DOHH2 (cell line): Measurements from ENCODE around the gene CYP2D6.
"Not testable (repeated sequence)": the region's sequence is repeated elsewhere in the genome, so short reads cannot be mapped to it uniquely, and the experiment has no call there.

Experiments
- H3F3A ChIP-seq: fragments of 200-600 bp; sonication (generic), shearing (Covaris generic); 2 replicates; pipeline ENCODE4 v1.6.0; 2016; ENCODE audit warnings: antibody characterized with exemption, mild to moderate bottlenecking; ENCODE audit not compliant: control insufficient read depth, insufficient read depth
- H3K27ac ChIP-seq: fragments of 200-600 bp; sonication (generic); 2 replicates; pipeline ENCODE4 v1.5.1; 2014; ENCODE audit warnings: low read depth, mild to moderate bottlenecking, low read length, moderate library complexity
- H3K27me3 ChIP-seq: fragments of 200-600 bp; sonication (generic); 2 replicates; pipeline ENCODE4 v1.6.1; 2014; ENCODE audit warnings: mild to moderate bottlenecking, low read length, mixed read lengths; ENCODE audit not compliant: control insufficient read depth
- H3K36me3 ChIP-seq: fragments of 200-600 bp; sonication (generic); 2 replicates; pipeline ENCODE4 v1.6.1; 2014; ENCODE audit warnings: mild to moderate bottlenecking, low read length, moderate library complexity, mixed read lengths; ENCODE audit not compliant: control insufficient read depth
- H3K4me1 ChIP-seq: fragments of 200-600 bp; sonication (generic); 2 replicates; pipeline ENCODE4 v1.6.1; 2014; ENCODE audit warnings: mild to moderate bottlenecking, low read length, mixed read lengths; ENCODE audit not compliant: control insufficient read depth
- H3K4me2 ChIP-seq: fragments of 200-600 bp; sonication (generic); 2 replicates; pipeline ENCODE4 v1.6.0; 2014; ENCODE audit warnings: mild to moderate bottlenecking, low read length, moderate library complexity
- H3K4me3 ChIP-seq: fragments of 200-600 bp; sonication (generic); 2 replicates; pipeline ENCODE4 v1.5.1; 2014; ENCODE audit warnings: mild to moderate bottlenecking, low read length, mixed read lengths
- H3K79me2 ChIP-seq: fragments of 200-600 bp; sonication (generic); 2 replicates; pipeline ENCODE4 v1.6.1; 2014; ENCODE audit warnings: mild to moderate bottlenecking, low read length, mixed read lengths; ENCODE audit not compliant: control insufficient read depth
- H3K9me2 ChIP-seq: fragments of 200-600 bp; sonication (generic); replicated peaks from 2 replicates; pipeline ENCODE4 v1.6.1; 2014; ENCODE audit warnings: mild to moderate bottlenecking, low read length, mixed read lengths; ENCODE audit not compliant: control insufficient read depth
- H3K9me3 ChIP-seq: fragments of 200-600 bp; sonication (generic); 2 replicates; pipeline ENCODE4 v1.6.1; 2014; ENCODE audit warnings: antibody characterized with exemption, low read length, mixed read lengths; ENCODE audit not compliant: control insufficient read depth, insufficient read depth
- H4K20me1 ChIP-seq: fragments of 200-600 bp; sonication (generic); 2 replicates; pipeline ENCODE4 v1.6.0; 2014; ENCODE audit warnings: low read depth, mild to moderate bottlenecking, antibody characterized with exemption, low read length, moderate library complexity; ENCODE audit not compliant: control insufficient read depth, insufficient read depth
- EZH2phosphoT487 ChIP-seq: fragments of 200-600 bp; sonication (generic); IDR thresholded peaks from 2 replicates; pipeline ENCODE4 v1.6.1; 2017; ENCODE audit warnings: borderline replicate concordance, mild to moderate bottlenecking, antibody characterized with exemption, low read length, moderate library complexity, mixed read lengths
- TF ChIP-seq, protein P1 (sequence below): fragments of 200-600 bp; sonication (generic); IDR thresholded peaks from one replicate; pipeline ENCODE4 v1.5.1; 2014; ENCODE audit warnings: antibody characterized with exemption, mild to moderate bottlenecking, low read depth, low read length; ENCODE audit not compliant: poor library complexity, severe bottlenecking

Gene CYP2D6

DNA sequence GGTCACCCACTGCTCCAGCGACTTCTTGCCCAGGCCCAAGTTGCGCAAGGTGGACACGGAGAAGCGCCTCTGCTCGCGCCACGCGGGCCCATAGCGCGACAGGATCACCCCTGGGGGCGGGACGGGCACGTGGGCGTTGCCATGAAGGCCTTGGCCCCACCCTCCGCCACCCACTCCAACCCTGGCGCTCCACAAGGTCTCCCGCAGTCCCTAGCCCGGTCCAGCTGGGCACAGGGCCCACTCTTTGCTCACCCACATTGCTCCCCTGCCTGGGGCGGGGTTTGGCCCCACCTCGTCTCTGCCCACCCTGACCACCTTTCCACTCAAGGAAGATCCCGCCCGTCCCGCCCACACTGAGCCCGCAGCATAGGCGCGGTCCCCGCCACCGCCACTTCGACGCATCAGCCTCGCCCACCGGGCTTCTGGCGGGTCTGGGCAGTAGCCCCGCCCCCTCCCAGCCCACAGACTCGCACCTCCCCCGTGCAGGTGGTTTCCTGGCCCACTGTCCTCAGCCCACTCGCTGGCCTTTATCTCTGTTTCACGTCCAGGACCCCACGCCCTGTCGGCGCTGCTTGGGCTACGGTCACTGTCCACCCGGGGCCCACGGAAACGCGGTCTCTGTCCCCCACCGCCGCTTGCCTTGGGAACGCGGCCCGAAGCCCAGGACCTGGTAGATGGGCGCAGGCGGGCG is 12.3 kb upstream of the CYP2D6 start:
- Histone ChIP-seq H3K9me3 (no peaks in the 10 kb centered on the region), H3K27ac (no peak overlapping the region), H3K9me2 (no peaks in the 10 kb centered on the region), H3K36me3 (no peaks in the 10 kb centered on the region), H3K79me2 (no peaks in the 10 kb centered on the region), H3K4me3 (no peak overlapping the region), H3K4me2 (no peak overlapping the region), H3F3A (no peaks in the 10 kb centered on the region), H4K20me1 (no peaks in the 10 kb centered on the region), H3K27me3 (no peaks in the 10 kb centered on the region), H3K4me1 (no peaks in the 10 kb centered on the region)
- TF ChIP-seq, protein P1, sequence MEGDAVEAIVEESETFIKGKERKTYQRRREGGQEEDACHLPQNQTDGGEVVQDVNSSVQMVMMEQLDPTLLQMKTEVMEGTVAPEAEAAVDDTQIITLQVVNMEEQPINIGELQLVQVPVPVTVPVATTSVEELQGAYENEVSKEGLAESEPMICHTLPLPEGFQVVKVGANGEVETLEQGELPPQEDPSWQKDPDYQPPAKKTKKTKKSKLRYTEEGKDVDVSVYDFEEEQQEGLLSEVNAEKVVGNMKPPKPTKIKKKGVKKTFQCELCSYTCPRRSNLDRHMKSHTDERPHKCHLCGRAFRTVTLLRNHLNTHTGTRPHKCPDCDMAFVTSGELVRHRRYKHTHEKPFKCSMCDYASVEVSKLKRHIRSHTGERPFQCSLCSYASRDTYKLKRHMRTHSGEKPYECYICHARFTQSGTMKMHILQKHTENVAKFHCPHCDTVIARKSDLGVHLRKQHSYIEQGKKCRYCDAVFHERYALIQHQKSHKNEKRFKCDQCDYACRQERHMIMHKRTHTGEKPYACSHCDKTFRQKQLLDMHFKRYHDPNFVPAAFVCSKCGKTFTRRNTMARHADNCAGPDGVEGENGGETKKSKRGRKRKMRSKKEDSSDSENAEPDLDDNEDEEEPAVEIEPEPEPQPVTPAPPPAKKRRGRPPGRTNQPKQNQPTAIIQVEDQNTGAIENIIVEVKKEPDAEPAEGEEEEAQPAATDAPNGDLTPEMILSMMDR: no peak
- TF ChIP-seq EZH2phosphoT487: no peak

DNA sequence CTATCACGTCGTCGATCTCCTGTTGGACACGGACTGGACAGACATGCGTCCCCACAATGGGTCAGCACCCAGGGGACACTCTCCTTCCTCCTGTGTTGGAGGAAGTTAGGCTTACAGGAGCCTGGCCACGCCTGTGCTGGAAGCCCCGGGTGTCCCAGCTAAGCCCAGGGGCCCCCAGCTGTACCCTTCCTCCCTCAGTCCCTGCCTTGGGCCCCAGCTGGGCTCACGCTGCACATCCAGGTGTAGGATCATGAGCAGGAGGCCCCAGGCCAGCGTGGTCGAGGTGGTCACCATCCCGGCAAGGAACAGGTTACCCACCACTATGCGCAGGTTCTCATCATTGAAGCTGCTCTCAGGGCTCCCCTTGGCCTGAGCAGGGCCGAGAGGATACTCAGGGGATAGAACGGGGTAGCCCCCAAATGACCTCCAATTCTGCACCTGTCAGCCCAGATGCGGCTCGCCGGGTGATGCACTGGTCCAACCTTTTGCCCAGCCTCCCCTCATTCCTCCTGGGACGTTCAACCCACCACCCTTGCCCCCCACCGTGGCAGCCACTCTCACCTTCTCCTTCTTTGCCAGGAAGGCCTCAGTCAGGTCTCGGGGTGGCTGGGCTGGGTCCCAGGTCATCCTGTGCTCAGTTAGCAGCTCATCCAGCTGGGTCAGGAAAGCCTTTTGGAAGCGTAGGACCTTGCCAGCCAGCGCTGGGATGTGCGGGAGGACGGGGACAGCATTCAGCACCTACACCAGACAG is 10.9 kb upstream of the CYP2D6 start:
- H3K4me1 ChIP-seq, H3K9me2 ChIP-seq, H3K9me3 ChIP-seq, H3K4me2 ChIP-seq, H3K27ac ChIP-seq, H3F3A ChIP-seq, H3K4me3 ChIP-seq, H4K20me1 ChIP-seq, H3K79me2 ChIP-seq, H3K36me3 ChIP-seq, H3K27me3 ChIP-seq: not testable (repeated sequence)

DNA sequence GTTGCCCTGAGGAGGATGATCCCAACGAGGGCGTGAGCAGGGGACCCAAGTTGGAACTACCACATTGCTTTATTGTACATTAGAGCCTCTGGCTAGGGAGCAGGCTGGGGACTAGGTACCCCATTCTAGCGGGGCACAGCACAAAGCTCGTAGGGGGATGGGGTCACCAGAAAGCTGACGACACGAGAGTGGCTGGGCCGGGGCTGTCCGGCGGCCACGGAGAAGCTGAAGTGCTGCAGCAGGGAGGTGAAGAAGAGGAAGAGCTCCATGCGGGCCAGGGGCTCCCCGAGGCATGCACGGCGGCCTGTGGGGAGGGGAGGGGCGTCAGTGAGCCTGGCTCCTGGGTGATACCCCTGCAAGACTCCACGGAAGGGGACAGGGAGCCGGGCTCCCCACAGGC is 9.5 kb upstream of the CYP2D6 start:
- H3K4me3 ChIP-seq, H3K4me2 ChIP-seq: not testable (repeated sequence)

DNA sequence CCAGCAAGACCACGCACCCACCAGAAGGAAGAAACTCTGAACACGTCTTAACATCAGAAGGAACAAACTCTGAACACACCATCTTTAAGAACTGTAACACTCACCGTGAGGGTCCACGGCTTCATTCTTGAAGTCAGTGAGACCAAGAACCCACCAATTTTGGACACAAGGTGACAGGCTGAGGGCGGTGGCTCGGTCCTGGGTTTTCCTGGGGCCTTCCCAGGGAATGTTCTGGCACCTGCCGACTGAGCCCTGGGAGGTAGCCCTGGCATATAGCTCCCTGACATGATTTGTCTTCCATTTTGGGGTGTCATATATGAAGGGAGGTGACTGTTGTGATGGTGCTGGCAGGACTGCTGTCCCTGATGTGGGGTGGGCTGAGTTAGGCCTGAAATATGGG is 8.9 kb upstream of the CYP2D6 start:
- H3K36me3 ChIP-seq, H4K20me1 ChIP-seq, H3K9me3 ChIP-seq, H3K4me3 ChIP-seq, H3K27me3 ChIP-seq, H3F3A ChIP-seq, H3K4me1 ChIP-seq, H3K4me2 ChIP-seq, H3K9me2 ChIP-seq, H3K27ac ChIP-seq, H3K79me2 ChIP-seq: not testable (repeated sequence)

More for the DNA sequence above, 9.5 kb upstream of the CYP2D6 start:
- H3K27ac ChIP-seq, H3F3A ChIP-seq, H3K9me2 ChIP-seq, H3K36me3 ChIP-seq, H3K79me2 ChIP-seq, H3K27me3 ChIP-seq, H3K9me3 ChIP-seq, H4K20me1 ChIP-seq, H3K4me1 ChIP-seq: not testable (repeated sequence)

DNA sequence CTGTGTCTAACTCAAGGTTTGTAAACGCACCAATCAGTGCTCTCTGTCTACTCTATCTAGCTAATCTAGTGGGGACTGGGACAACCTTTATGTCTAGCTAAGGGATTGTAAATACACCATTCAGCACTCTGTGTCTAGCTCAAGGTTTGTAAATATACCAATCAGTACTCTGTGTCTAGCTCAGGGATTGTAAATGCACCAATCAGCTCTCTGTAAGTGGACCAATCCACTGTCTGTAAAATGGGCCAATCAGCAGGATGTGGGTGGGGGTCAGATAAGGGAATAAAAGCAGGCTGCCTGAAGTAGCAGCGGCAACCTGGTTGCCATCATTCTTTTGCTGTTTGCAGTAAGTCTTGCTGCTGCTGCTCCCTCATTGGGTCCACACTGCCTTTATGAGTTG is 8.4 kb upstream of the CYP2D6 start:
- H4K20me1 ChIP-seq: no peaks in the 10 kb centered on the region
- no peaks in the 10 kb centered on the region for H3K36me3 ChIP-seq
- H3K9me2 ChIP-seq: no peaks in the 10 kb centered on the region
- TF ChIP-seq, protein P1: no peak
- TF ChIP-seq EZH2phosphoT487: no peak
- H3K4me2 ChIP-seq: no peak overlapping the region
- no peak overlapping the region for H3K4me3 ChIP-seq
- H3K27ac ChIP-seq: no peak overlapping the region
- no peaks in the 10 kb centered on the region for H3F3A ChIP-seq
- H3K79me2 ChIP-seq: no peaks in the 10 kb centered on the region
- no peaks in the 10 kb centered on the region for H3K27me3 ChIP-seq
- no peaks in the 10 kb centered on the region for H3K9me3 ChIP-seq
- H3K4me1 ChIP-seq: no peaks in the 10 kb centered on the region
